HL-60 (cell line): ENCODE results near the gene APOA4.

Experiments used
- GABPA ChIP-seq: IDR thresholded peaks from 2 replicates; pipeline ENCODE4 v1.6.1; 2012; ENCODE audit warnings: low read depth
- POLR2AphosphoS5 ChIP-seq: IDR thresholded peaks from 2 replicates; pipeline ENCODE4 v1.6.1; 2012; ENCODE audit warnings: low read depth
- TF ChIP-seq, protein P1 (sequence below): IDR thresholded peaks from one replicate; pipeline ENCODE4 v1.5.1; 2011; ENCODE audit warnings: low read length, control low read depth, inconsistent platforms; ENCODE audit not compliant: insufficient read depth

DNA sequence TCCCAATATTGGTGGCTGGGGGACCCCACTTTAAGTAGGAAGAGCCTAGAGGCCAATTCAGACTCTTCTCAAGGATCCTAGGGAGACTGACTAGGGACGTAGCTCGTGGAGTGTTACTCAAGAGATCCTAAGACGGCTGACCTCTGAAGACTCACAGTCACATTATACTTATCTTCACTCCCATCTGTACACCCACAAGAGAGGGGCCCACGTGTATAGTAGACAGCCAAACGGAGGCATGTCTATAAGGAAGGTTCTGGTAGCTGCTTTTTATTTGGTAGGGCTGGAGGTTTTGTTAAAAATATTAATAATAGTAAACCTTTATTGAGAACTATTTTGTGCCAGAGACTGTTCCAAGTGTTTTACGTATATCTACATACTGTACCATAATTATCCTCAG lies 37.2 kb upstream of the APOA4 start:
- TF ChIP-seq, protein P1, sequence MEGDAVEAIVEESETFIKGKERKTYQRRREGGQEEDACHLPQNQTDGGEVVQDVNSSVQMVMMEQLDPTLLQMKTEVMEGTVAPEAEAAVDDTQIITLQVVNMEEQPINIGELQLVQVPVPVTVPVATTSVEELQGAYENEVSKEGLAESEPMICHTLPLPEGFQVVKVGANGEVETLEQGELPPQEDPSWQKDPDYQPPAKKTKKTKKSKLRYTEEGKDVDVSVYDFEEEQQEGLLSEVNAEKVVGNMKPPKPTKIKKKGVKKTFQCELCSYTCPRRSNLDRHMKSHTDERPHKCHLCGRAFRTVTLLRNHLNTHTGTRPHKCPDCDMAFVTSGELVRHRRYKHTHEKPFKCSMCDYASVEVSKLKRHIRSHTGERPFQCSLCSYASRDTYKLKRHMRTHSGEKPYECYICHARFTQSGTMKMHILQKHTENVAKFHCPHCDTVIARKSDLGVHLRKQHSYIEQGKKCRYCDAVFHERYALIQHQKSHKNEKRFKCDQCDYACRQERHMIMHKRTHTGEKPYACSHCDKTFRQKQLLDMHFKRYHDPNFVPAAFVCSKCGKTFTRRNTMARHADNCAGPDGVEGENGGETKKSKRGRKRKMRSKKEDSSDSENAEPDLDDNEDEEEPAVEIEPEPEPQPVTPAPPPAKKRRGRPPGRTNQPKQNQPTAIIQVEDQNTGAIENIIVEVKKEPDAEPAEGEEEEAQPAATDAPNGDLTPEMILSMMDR, result no peak
- TF ChIP-seq GABPA (no peak), POLR2AphosphoS5 (no peak)
